GM12878 (cell line): Measurements from ENCODE around the gene MACROD2. TPM values are rescaled to one million over a fixed set of nuclear protein-coding genes. Genes with fewer than 3 reads are reported as not detected.

ENCODE experiments used
- ATAC-seq: fragments of 200-7000 bp; cut with Tn5 transposase; 3 replicates; pipeline ENCODE4 v1.9.1; 2020; ENCODE audit warnings: mild to moderate bottlenecking, moderate library complexity
- BruUV-seq: library from RNA; stranded (reverse); fragments of 400-500 nt; replicated peaks from 2 replicates; lab custom pipeline; 2021; lab: Mats Ljungman, UMichigan
- CTCF ChIA-PET: fragments of 300-600 bp; sonication (Branson Sonifier 250); formaldehyde crosslinking; extraction: SDS; loops from one replicate; lab custom pipeline; 2021; ENCODE audit warnings: inconsistent platforms; lab: Yijun Ruan, JAX
- POLR2A ChIA-PET: fragments of 350-600 bp; formaldehyde crosslinking; extraction: SDS; loops from one replicate; lab custom pipeline; 2021; ENCODE audit warnings: inconsistent platforms; lab: Charles Lee
- RAD21 ChIA-PET: fragments of 300-600 bp; sonication (Branson Sonifier 250); formaldehyde crosslinking; loops from one replicate; lab custom pipeline; 2023; ENCODE audit warnings: antibody characterized with exemption; ENCODE audit not compliant: unreplicated experiment; lab: Charles Lee
- SMC1A ChIA-PET: fragments of 300-600 bp; sonication (Branson Sonifier 250); formaldehyde crosslinking; loops from one replicate; lab custom pipeline; 2023; ENCODE audit not compliant: unreplicated experiment, uncharacterized antibody; lab: Charles Lee
- DNase-seq: peaks from one replicate; pipeline ENCODE4 v3.0.0-alpha.2; 2011; ENCODE audit warnings: low read depth, low spot score
- FAIRE-seq: peaks from 3 replicates; lab custom pipeline; 2011; peaks lifted over from hg19 to GRCh38; lab: Jason Lieb, UNC
- H2AFZ ChIP-seq: 2 replicates; pipeline ENCODE4 v1.6.0; 2011; ENCODE audit warnings: low read depth, low read length, control low read depth; ENCODE audit not compliant: control insufficient read depth
- H3K27ac ChIP-seq: 2 replicates; pipeline ENCODE4 v1.5.1; 2011; ENCODE audit warnings: control low read depth; ENCODE audit not compliant: control insufficient read depth, insufficient read depth
- H3K27me3 ChIP-seq, 2 experiments: replicated peaks in 1 of 2; 2 replicates each; pipeline versions ENCODE4 v1.6.0 to v1.6.1; 2011; ENCODE audit warnings: low read length in 1 of 2; ENCODE audit not compliant: control insufficient read depth in 2 of 2, insufficient read depth in 2 of 2
- H3K36me3 ChIP-seq, 2 experiments: 2 replicates each; pipeline ENCODE4 v1.5.1; 2011; ENCODE audit warnings: low read length in 1 of 2; ENCODE audit not compliant: control insufficient read depth in 2 of 2, insufficient read depth in 2 of 2
- H3K4me1 ChIP-seq: 2 replicates; pipeline ENCODE4 v1.6.1; 2011; ENCODE audit warnings: mild to moderate bottlenecking, low read length, moderate library complexity, mixed read lengths; ENCODE audit not compliant: control insufficient read depth, insufficient read depth
- H3K4me2 ChIP-seq: 2 replicates; pipeline ENCODE4 v1.6.0; 2011; ENCODE audit warnings: control low read depth; ENCODE audit not compliant: control insufficient read depth, insufficient read depth
- H3K4me3 ChIP-seq: fragments of 200-600 bp; sonication (generic); 2 replicates; pipeline ENCODE4 v1.5.1; 2016
- H3K79me2 ChIP-seq: 2 replicates; pipeline ENCODE4 v1.6.0; 2011; ENCODE audit warnings: low read length; ENCODE audit not compliant: control insufficient read depth, insufficient read depth
- H3K9ac ChIP-seq: 2 replicates; pipeline ENCODE4 v1.8.0; 2011; ENCODE audit warnings: low read length, control low read depth, mixed read lengths; ENCODE audit not compliant: control insufficient read depth, insufficient read depth
- H3K9me3 ChIP-seq: replicated peaks from 3 replicates; pipeline ENCODE4 v1.5.1; 2011; ENCODE audit warnings: mild to moderate bottlenecking, low read length; ENCODE audit not compliant: control insufficient read depth, insufficient read depth
- H4K20me1 ChIP-seq: 2 replicates; pipeline ENCODE4 v1.6.0; 2011; ENCODE audit not compliant: control insufficient read depth, insufficient read depth
- HDAC2 ChIP-seq: fragments of 200-600 bp; sonication (generic); IDR thresholded peaks from 2 replicates; pipeline ENCODE4 v1.6.1; 2017
- RAD21 ChIP-seq: IDR thresholded peaks from 2 replicates; pipeline ENCODE4 v1.6.1; 2011; ENCODE audit warnings: mild to moderate bottlenecking, low read depth, low read length, moderate library complexity; ENCODE audit not compliant: insufficient read depth
- SMC3 ChIP-seq: IDR thresholded peaks from 2 replicates; pipeline ENCODE4 v1.6.1; 2011; ENCODE audit warnings: low read length, improper control_type of control experiment, borderline replicate concordance
- SPI1 ChIP-seq: IDR thresholded peaks from 2 replicates; pipeline ENCODE4 v1.6.1; 2011; ENCODE audit warnings: low read depth, mild to moderate bottlenecking, low read length, moderate library complexity, borderline replicate concordance; ENCODE audit not compliant: insufficient read depth
- SRF ChIP-seq, 2 experiments: IDR thresholded peaks; 2 replicates each; pipeline ENCODE4 v1.6.1; 2011; ENCODE audit warnings: low read depth in 2 of 2, low read length in 2 of 2, mild to moderate bottlenecking in 1 of 2, moderate library complexity in 1 of 2
- ZBED1 ChIP-seq: IDR thresholded peaks from 2 replicates; pipeline ENCODE4 v1.6.1; 2016; ENCODE audit warnings: borderline replicate concordance
- WGBS: methylation state at CpG from one replicate; pipeline ENCODE4 v1.1.6; 2016; ENCODE audit warnings: low lambda C conversion rate; ENCODE audit not compliant: insufficient replicate concordance, insufficient coverage; ENCODE audit errors: missing lambda C conversion rate; 5-methylcytosine and 5-hydroxymethylcytosine counted together
- in situ Hi-C: fragments of 300-500 bp; cut with MboI; formaldehyde crosslinking; loops from 9 replicates; pipeline ENCODE4 v1.14.3; 2018; ENCODE audit warnings: mixed read lengths
- intact Hi-C: fragments of 100-400 bp; cut with micrococcal nuclease; formaldehyde crosslinking; loops from one replicate; pipeline ENCODE4 v1.14.2; 2022; ENCODE audit not compliant: unreplicated experiment
- polyA plus RNA-seq, 11 experiments: library from polyadenylated mRNA; depleted of rRNA in 4 of 11; unstranded in 6 of 11; stranded (reverse) in 5 of 11; fragments of >200 nt; fragmentation: Nextera tagmentation in 4 of 11; fragmentation: Illumina TruSeq in 1 of 11; extraction: Ambion mirVana in 4 of 11; extraction: Trizol in 1 of 11; gene quantifications; 1 replicate in 1 of 11; 2 replicates in 10 of 11; pipeline versions ENCODE4 v1.2.1 to v1.2.3, GENCODE V29; 2011 to 2016; ENCODE audit warnings: inconsistent platforms in 2 of 11, missing spikeins in 2 of 11, low read depth in 1 of 11
- total RNA-seq, 4 experiments: library from RNA; depleted of rRNA in 3 of 4; stranded (reverse); fragments of >200 nt in 3 of 4; fragmentation: Illumina TruSeq in 1 of 4; extraction: Trizol in 1 of 4; gene quantifications; 2 replicates each; pipeline versions ENCODE4 v1.2.1 to v1.2.3, GENCODE V29; 2013 to 2021
- TF ChIP-seq, protein P1 (sequence below): fragments of 450-650 bp; IDR thresholded peaks from 2 replicates; pipeline ENCODE4 v1.6.1; 2014; ENCODE audit warnings: mild to moderate bottlenecking
- TF ChIP-seq, protein P2 (sequence below), 3 experiments: IDR thresholded peaks in 2 of 3; conservative IDR thresholded peaks in 1 of 3; 2 replicates each; pipeline ENCODE4 v1.5.1; 2011; ENCODE audit warnings: low read depth in 3 of 3, low read length in 3 of 3, mild to moderate bottlenecking in 3 of 3, control low read depth in 2 of 3, moderate library complexity in 2 of 3, inconsistent platforms in 1 of 3, mixed read lengths in 1 of 3; ENCODE audit not compliant: control insufficient read depth in 2 of 3, insufficient read depth in 1 of 3; ENCODE audit errors: extremely low read depth in 1 of 3

Gene MACROD2
- total and polyA plus RNA-seq, 10 of the 15 experiments (the other 5 are each of a cell fraction or from before 2014, with no cell fraction given), result 1.1 to 21.5 (median 2.2) TPM

DNA sequence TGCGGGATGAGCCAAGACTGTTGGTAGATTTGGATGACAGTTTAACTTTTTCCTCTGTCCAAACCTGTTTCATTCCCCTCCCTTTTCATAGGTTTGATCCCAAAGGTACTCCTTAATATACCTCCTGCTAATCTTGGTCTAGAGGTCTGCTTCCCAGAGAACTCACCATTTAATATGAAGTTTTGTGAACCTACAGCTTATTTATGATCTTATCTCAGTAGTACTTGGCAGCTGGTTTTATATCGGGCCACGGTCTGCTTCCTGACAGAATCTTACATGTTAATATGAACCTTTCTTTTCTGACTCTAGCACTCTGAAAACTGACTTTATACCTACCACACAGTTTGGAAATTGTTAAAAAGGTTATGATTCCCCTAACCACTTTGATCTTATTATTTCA lies 138.7 kb downstream of the MACROD2 start:
- H3K9me3 ChIP-seq, result no peaks in the 10 kb centered on the region
- H3K4me1 ChIP-seq, result no peaks in the 10 kb centered on the region
- H4K20me1 ChIP-seq, result no peaks in the 10 kb centered on the region
- H3K4me2 ChIP-seq, result no peak overlapping the region
- DNase-seq, result no peak
- no peak overlapping the region for H2AFZ ChIP-seq
- no peak overlapping the region for H3K27ac ChIP-seq
- H3K9ac ChIP-seq, result no peak overlapping the region
- ChIA-PET SMC1A (no interaction called here), POLR2A (no interaction called here), CTCF (no interaction called here), RAD21 (no interaction called here)
- intact Hi-C loops, result no loop called here
- 33% methylated on average over 3 of the region's 3 CpGs for WGBS
- TF ChIP-seq HDAC2, result no peak
- no peak for TF ChIP-seq SPI1
- FAIRE-seq, result no peak
- in situ Hi-C loops, result no loop called here
- no peak overlapping the region for H3K4me3 ChIP-seq
- H3K27me3 ChIP-seq, result no peaks in the 10 kb centered on the region
- no peaks in the 10 kb centered on the region for H3K36me3 ChIP-seq
- no TSS peak for BruUV-seq
- no peaks in the 10 kb centered on the region for H3K79me2 ChIP-seq
- no peak for ATAC-seq

DNA sequence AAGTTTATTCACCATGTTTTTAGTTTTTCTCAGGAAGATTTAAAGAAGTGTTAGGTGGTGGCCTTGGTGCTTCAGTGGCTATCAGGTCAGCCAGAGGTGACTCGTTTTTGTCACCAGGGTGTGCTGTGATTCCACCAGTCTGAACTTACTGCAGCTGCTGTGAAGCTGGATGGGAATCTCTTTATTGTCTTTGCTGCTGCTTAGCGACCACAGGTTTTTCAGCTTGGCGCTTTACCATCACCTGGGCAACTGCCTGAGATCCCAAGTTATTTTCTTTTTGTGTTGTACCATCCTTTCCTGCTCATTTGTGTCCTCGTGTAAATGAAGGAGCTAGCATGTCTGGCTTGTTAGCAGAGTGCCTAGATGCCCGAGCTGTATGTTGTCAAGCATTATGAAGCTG lies 146.9 kb downstream of the MACROD2 start:
- no peaks in the 10 kb centered on the region for H3K36me3 ChIP-seq
- no peak overlapping the region for H3K27ac ChIP-seq
- H3K27me3 ChIP-seq, result no peaks in the 10 kb centered on the region
- H2AFZ ChIP-seq, result no peak overlapping the region
- H3K79me2 ChIP-seq, result no peaks in the 10 kb centered on the region
- DNase-seq (peak; percentile 2), ATAC-seq (peak; percentile 68)
- CTCF ChIA-PET, result interaction anchor here (0.7 to 1.2 kb wide), 2 partner anchors 122 to 1095 kb away, joined by 4 read pairs; no protein-coding TSS in a partner anchor
- no peaks in the 10 kb centered on the region for H3K4me1 ChIP-seq
- WGBS, result 3% methylated on average over 5 of the region's 5 CpGs
- RAD21 ChIA-PET, result interaction anchor here (1.1 kb wide), 1 partner anchor 1512 kb away, joined by 3 read pairs; no protein-coding TSS in a partner anchor
- POLR2A ChIA-PET, result no interaction called here
- no peak overlapping the region for H3K4me3 ChIP-seq
- in situ Hi-C loops, result no loop called here
- no peak overlapping the region for H3K4me2 ChIP-seq
- BruUV-seq, result no TSS peak
- peak; percentile 41; the same call in 1 of the 2 replicates for TF ChIP-seq SMC3
- TF ChIP-seq, protein P1, sequence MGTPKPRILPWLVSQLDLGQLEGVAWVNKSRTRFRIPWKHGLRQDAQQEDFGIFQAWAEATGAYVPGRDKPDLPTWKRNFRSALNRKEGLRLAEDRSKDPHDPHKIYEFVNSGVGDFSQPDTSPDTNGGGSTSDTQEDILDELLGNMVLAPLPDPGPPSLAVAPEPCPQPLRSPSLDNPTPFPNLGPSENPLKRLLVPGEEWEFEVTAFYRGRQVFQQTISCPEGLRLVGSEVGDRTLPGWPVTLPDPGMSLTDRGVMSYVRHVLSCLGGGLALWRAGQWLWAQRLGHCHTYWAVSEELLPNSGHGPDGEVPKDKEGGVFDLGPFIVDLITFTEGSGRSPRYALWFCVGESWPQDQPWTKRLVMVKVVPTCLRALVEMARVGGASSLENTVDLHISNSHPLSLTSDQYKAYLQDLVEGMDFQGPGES, result no peak
- TF ChIP-seq, protein P2, sequence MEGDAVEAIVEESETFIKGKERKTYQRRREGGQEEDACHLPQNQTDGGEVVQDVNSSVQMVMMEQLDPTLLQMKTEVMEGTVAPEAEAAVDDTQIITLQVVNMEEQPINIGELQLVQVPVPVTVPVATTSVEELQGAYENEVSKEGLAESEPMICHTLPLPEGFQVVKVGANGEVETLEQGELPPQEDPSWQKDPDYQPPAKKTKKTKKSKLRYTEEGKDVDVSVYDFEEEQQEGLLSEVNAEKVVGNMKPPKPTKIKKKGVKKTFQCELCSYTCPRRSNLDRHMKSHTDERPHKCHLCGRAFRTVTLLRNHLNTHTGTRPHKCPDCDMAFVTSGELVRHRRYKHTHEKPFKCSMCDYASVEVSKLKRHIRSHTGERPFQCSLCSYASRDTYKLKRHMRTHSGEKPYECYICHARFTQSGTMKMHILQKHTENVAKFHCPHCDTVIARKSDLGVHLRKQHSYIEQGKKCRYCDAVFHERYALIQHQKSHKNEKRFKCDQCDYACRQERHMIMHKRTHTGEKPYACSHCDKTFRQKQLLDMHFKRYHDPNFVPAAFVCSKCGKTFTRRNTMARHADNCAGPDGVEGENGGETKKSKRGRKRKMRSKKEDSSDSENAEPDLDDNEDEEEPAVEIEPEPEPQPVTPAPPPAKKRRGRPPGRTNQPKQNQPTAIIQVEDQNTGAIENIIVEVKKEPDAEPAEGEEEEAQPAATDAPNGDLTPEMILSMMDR (IDR thresholded peaks at IDR 0.05 in 2 of 3, conservative IDR thresholded peaks at IDR 0.05 in 1 of 3; ENCODE audit: control insufficient read depth in 2 of 3, extremely low read depth in 1 of 3, insufficient read depth in 1 of 3, low read depth in 3 of 3, low read length in 3 of 3), result peak; percentile 29 to 59 (median 50); a peak in 4 of 6 replicates
- TF ChIP-seq ZBED1, result no peak
- no peak for TF ChIP-seq SRF (IDR thresholded peaks at IDR 0.05; ENCODE audit: low read depth in 2 of 2, low read length in 2 of 2)
- TF ChIP-seq RAD21, result peak; percentile 46
- TF ChIP-seq, all 136 proteins: peak for 3
- H4K20me1 ChIP-seq, result no peaks in the 10 kb centered on the region
- H3K9ac ChIP-seq, result no peak overlapping the region
- intact Hi-C loops, result no loop called here
- FAIRE-seq, result no peak
- no peaks in the 10 kb centered on the region for H3K9me3 ChIP-seq
- SMC1A ChIA-PET, result no interaction called here
